NK-92 (cell line): ENCODE data around the gene KRTAP4-11.
"Not testable (repeated sequence)": the region's sequence is repeated elsewhere in the genome, so short reads cannot be mapped to it uniquely, and the experiment has no call there.

ENCODE experiments used
- DNase-seq: peaks from one replicate; lab custom pipeline; 2025; ENCODE audit not compliant: unreplicated experiment; lab: John Stamatoyannopoulos, UW

The KRTAP4-11 gene

DNA sequence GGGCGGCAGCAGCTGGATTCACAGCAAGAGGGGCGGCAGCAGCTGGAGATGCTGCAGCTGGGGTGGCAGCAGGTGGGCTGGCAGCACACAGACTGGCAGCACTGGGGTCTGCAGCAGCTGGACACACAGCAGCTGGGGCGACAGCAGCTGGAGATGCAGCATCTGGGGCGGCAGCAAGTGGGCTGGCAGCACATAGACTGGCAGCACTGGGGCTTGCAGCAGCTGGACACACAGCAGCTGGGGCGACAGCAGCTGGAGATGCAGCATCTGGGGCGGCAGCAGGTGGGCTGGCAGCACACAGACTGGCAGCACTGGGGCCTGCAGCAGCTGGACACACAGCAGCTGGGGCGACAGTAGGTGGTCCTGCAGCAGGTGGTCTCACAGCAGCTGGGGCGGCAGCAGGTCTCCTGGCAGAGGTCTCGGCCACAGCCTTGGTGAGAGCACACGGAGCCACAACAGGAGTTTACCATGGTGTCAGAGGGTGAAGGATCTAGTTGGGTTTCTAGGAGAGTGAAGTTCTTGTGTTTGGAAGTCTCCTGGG is at the start of gene KRTAP4-11:
Gene KRTAP4-11, minus strand, starts transcription at position 528 of the 541 bp plus-strand sequence. Its CDS starts 58 bp downstream, at position 470.
- not testable (repeated sequence) for DNase-seq

- DNase-seq: no peak
These were observed 49.4 kb upstream of the KRTAP4-11 start for GRCh38 chr17:41167561-41167960.

DNA sequence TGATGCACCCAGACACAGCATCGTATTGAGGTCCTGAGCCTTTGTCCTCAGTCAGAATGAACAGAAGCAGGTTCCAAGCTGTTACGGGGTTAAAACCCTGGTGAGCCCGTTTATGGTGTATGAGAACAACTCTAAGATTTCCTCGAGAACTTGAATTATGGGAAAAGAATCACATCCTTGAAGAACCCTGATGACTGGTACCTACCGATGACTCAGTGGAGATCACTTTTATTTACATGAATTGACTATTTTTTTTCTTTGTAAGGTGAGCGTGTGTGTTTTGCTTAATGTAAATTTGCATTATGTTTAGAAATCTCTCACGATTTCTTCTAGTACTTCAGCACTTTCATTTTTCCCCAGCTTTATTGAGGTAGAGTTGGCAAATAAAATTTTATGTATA is 45.7 kb upstream of the KRTAP4-11 start:
- no peak for DNase-seq

DNA sequence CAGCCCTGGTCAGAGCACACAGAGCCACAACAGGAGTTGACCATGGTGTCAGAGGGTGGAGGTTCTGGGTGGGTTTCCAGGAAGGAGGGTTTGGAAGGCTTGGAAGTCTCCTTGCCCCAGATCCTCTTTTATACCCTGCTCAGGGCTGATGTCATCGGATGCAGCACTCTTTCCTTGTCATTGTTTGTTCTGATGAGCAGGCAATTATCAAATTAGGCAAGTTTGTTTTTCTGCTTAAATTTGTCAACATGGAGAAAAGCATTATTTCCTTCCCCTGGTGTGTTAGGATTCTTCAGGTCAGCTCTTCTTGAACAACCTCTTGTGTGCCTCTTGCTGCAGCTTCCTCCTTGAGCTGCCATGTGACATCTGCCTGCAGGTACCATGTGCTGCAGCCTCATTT is 42.5 kb upstream of the KRTAP4-11 start, which contains the start of gene KRTAP4-4:
Gene KRTAP4-4, minus strand, starts transcription at position 101 of the 400 bp plus-strand sequence. Its CDS starts 57 bp downstream, at position 44.
- DNase-seq: no peak

DNA sequence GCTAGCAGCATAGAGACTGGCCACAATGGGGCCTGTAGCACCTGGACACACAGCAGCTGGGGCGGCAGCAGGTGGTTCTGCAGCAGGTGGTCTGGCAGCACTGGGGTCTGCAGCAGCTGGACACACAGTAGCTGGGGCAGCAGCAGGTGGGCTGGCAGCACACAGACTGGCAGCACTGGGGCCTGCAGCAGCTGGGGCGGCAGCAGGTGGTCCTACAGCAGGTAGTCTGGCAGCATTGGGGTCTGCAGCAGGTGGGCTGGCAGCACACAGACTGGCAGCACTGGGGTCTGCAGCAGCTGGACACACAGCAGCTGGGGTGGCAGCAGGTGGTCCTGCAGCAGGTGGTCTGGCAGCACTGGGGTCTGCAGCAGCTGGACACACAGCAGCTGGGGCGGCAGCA is 42.0 kb upstream of the KRTAP4-11 start:
- not testable (repeated sequence) for DNase-seq

- DNase-seq: no peak
These were observed 35.7 kb upstream of the KRTAP4-11 start for GRCh38 chr17:41153856-41154255.

DNA sequence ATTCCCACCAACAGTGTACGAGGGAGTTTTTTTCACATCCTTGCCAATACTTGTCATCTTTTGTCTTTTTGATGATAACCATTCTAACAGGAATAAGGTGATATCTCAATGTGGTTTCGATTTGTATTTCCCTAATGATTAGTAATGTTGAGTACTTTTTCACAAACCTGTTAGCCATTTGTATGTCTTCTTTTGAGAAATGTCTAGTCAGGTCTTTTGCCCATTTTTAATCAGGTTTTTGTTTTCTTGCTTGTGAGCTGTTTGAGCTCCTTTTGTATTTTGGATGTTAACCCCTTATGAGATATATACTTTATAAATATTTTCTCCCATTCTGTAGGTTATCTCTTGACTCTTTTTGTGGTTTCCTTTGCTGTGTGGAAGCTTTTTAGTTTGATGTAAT is 33.4 kb upstream of the KRTAP4-11 start:
- DNase-seq: no peak

GRCh38 chr17:41150026-41150425 is 31.9 kb upstream of the KRTAP4-11 start:
- no peak for DNase-seq

- no peak for DNase-seq
These were observed 31.4 kb upstream of the KRTAP4-11 start, which contains the start of gene KRTAP4-5 for GRCh38 chr17:41149652-41149985. TSS of gene KRTAP4-5 (minus strand) at chr17:41149825. CDS start at chr17:41149767, 58 bp downstream.

DNA sequence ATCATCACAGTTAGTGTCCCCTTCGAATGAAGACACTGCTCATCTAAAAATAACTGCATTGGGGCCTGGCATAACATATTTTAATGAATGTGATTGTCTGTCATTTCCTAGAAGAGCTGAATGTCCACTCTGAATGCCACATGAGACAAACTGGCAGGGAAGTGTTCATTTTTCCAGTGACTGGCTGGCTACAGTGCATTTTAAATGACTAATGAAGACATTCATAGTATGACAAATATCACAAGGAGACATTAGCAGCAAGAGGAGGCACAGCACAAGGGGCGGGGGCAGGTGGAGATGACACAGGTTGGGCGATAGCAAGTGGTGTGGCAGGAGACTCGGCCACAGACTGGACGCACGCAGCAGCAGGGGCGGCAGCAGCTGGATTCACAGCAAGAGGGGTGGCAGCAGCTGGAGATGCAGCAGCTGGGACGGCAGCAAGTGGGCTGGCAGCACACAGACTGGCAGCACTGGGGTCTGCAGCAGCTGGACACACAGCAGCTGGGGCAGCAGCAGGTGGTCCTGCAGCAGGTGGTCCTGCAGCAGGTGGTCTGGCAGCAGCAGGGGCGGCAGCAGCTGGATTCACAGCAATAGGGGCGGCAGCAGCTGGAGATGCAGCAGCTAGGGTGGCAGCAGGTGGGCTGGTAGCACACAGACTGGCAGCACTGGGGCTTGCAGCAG is 30.9 kb upstream of the KRTAP4-11 start:
- not testable (repeated sequence) for DNase-seq

DNA sequence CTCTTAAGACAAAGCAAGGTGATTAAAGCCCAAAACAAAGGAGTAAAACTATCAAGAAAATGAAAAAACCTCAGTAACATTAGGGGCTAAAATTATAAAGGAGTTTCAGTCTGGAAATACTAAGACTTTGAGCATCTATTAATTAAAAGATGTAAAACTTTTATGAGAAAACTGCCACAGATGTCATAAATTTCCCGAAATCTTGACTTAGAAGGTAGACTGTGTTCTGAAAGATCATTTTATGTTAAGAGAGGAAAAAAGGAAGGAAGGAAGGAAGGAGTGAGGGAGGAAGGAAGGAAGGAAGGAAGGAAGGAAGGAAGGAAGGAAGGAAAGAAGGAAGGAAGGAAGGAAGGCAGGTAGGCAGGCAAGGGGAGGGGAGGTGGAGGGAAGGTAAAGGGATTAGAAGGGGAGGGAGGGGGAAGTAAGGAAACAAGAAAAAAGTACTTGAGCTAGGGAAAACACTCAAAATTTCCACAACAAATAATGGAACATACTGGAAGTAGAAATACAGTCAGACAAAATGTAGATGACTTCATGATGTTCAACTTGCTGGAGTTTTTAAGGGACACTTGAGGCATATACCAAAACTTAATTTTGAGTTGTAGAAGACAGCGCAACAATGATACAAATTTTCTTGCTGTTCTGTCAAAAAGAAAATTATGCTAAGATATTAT is 29.5 kb upstream of the KRTAP4-11 start:
- no peak for DNase-seq

- DNase-seq: no peak
These were observed 27.1 kb upstream of the KRTAP4-11 start for GRCh38 chr17:41145261-41145660.

- no peak for DNase-seq
These were observed 26.7 kb upstream of the KRTAP4-11 start for GRCh38 chr17:41144846-41145245.

DNA sequence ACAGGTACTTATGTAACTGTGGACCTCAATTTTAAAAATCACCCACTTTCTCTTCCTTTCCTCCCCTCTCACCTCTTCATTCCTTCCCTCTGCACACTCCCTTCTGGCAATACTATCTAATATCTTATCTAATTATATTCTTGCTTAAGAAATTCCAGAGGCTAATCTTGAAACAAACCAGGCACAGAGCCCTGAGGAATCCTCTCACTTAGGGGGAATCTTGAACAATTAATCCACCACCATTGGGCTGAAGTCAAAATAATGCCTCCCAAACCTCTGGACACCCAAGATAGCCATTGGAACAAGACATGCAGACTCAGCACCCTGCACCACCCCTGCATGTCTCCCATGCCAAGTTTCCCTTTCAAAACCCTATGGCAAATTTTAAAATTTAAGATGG is 23.2 kb upstream of the KRTAP4-11 start:
- no peak for DNase-seq

- DNase-seq: no peak
These were observed 22.4 kb upstream of the KRTAP4-11 start, which contains the start of gene KRTAP4-6 for GRCh38 chr17:41140360-41141131. TSS of gene KRTAP4-6 (minus strand) at chr17:41140544. CDS start at chr17:41140487, 57 bp downstream.

GRCh38 chr17:41139865-41140264 is 21.7 kb upstream of the KRTAP4-11 start:
- not testable (repeated sequence) for DNase-seq

- DNase-seq: no peak
These were observed 15.9 kb upstream of the KRTAP4-11 start for GRCh38 chr17:41133880-41134735.

DNA sequence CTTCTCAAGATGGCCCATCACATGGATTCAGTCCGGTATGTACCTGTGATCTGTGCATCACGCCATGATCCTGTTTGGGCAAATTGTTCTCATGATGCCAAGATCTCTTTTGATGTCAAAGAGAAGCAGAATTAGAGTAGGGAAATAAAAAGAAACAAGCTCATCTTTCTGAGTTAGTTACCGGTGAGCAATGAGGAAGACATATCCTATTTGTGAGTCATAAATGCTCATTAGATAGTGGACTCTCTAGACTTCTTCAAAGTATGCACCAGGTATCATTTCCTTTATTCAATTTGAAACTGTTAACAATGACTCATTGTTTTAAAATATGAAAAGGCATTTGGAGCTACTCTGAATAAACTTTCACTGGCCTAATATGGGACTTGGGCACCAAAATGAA is 13.8 kb upstream of the KRTAP4-11 start:
- DNase-seq: no peak

DNA sequence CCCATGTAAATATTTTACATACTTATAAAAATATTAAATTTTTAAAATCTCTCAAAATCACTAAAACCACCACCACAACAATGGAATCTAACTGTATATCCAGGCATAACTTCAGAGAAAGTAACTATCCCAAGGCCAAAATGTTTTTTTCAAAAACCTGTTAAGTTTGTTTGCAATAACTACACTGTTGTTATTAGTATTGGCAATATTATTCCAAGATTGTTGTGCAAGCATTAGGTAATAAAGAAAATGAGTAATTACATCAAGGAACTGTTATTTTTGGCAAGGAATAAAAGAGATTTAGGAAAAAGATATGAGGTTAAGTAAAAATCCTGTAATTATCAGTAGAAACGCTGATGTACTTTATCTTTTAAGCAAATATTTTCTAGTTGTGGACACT is 9.2 kb upstream of the KRTAP4-11 start:
- no peak for DNase-seq

DNA sequence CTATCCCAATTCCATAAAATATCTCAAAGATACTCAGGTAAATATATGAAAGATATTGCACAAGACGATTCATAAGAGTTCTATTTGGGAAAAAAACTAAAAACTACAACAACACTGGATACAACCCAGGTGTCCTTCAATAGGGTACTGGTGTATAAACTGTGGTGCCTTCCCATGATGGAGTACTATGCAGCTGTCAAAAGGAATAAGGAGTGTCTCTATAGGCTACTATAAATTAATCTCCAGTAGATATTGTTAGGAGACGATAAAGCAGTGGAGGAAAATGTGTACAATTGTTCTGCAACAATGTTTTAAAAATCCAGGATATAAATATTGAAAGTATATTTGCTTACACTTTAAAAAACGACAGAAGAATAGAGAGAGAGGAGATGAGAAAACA is 8.2 kb upstream of the KRTAP4-11 start:
- no peak for DNase-seq
